LHCN-M2 (cell line): ENCODE results near the gene PIGH. TPM values are rescaled to one million over a fixed set of nuclear protein-coding genes. Genes with fewer than 3 reads are reported as not detected.

ENCODE experiments used
- DNase-seq: peaks from one replicate; pipeline ENCODE4 v3.0.0-alpha.2; 2012; ENCODE audit warnings: low read depth
- total RNA-seq: library from RNA; depleted of rRNA; stranded (reverse); fragments of >200 nt; gene quantifications from 2 replicates; pipeline ENCODE4 v1.2.3, GENCODE V29; 2014

Gene PIGH
- total RNA-seq, 1 experiment from 2014 or later, result 13.4 TPM

GRCh38 chr14:67575684-67576083, 24.4 kb downstream of the PIGH start:
- DNase-seq, result no peak

GRCh38 chr14:67574806-67575205, 25.3 kb downstream of the PIGH start:
- no peak for DNase-seq

GRCh38 chr14:67574156-67574555, 25.9 kb downstream of the PIGH start:
- no peak for DNase-seq

- no peak for DNase-seq
These were observed 26.6 kb downstream of the PIGH start for GRCh38 chr14:67573228-67574010.

- DNase-seq, result no peak
These were observed 27.5 kb downstream of the PIGH start for GRCh38 chr14:67572608-67573007.

GRCh38 chr14:67571991-67572323, 28.1 kb downstream of the PIGH start:
- DNase-seq, result no peak

- DNase-seq, result peak; percentile 50
These were observed 28.6 kb downstream of the PIGH start for GRCh38 chr14:67571275-67571990.

GRCh38 chr14:67570453-67570852, 29.6 kb downstream of the PIGH start:
- DNase-seq, result no peak

GRCh38 chr14:67569651-67570290, 30.3 kb downstream of the PIGH start:
- no peak for DNase-seq

- no peak for DNase-seq
These were observed 30.9 kb downstream of the PIGH start for GRCh38 chr14:67569011-67569650.

- DNase-seq, result no peak
These were observed 32.4 kb downstream of the PIGH start for GRCh38 chr14:67567654-67568053.

GRCh38 chr14:67566908-67567307, 33.2 kb downstream of the PIGH start:
- peak; percentile 7 for DNase-seq

- DNase-seq, result no peak
These were observed 35.8 kb downstream of the PIGH start for GRCh38 chr14:67564236-67564635.

- DNase-seq, result no peak
These were observed 37.3 kb downstream of the PIGH start for GRCh38 chr14:67562776-67563150.

- DNase-seq, result no peak
These were observed 37.9 kb downstream of the PIGH start for GRCh38 chr14:67562025-67562775.

GRCh38 chr14:67559639-67560038, 40.4 kb downstream of the PIGH start:
- DNase-seq, result no peak

GRCh38 chr14:67557656-67558055, 42.4 kb downstream of the PIGH start:
- no peak for DNase-seq

GRCh38 chr14:67557118-67557517, 43.0 kb downstream of the PIGH start:
- no peak for DNase-seq

- no peak for DNase-seq
These were observed 43.4 kb downstream of the PIGH start for GRCh38 chr14:67556671-67557070.

- DNase-seq, result no peak
These were observed 44.5 kb downstream of the PIGH start for GRCh38 chr14:67555518-67556090.

- DNase-seq, result no peak
These were observed 45.7 kb downstream of the PIGH start for GRCh38 chr14:67554341-67554740.
